ENCODE measurements around the gene CPEB2.
"Not testable (repeated sequence)": the region's sequence is repeated elsewhere in the genome, so short reads cannot be mapped to it uniquely, and the experiment has no call there.

CPEB2 gene

DNA sequence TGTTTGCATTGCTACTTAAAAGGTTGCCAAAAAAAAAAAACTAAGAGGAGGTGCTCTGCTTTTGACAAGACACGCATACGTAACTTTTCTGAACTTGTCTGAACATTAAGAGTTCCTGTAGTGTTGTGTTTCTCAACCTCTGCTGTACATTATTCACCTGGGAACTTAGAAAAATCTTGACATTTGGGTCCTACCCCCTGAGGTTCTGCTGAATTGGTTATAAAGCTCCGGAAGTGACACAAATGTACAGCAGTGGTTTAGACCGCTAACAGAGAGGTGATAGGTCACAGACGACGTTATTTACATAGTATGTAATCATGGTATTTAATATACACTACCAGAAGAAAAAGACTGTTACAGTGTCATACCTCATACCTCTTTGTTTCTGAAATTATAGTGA is 61.1 kb downstream of the CPEB2 start:
- no peak for FAIRE-seq

GRCh38 chr4:15065516-15065915 is 63.2 kb downstream of the CPEB2 start:
- FAIRE-seq: no peak

GRCh38 chr4:15066140-15066539 is 63.9 kb downstream of the CPEB2 start:
- FAIRE-seq: no peak

DNA sequence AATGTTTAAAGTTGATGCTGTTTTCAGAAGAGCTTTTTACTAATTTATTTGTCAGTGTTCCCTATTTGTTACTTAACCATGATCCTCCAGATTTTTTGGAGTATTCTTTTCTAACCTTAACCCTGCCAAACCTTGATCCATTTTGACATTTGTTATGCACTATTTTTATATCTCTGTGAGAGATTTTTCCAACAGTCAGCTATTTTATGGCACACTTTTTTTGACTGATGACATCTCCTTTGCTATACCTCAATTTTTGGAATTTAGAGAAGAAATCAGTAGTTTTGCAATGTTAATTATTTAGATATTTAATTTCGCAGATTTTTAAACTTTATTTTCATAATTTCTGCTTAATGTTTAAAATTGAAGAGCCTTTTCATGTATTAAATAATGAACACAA is 66.0 kb downstream of the CPEB2 start:
- FAIRE-seq: no peak

DNA sequence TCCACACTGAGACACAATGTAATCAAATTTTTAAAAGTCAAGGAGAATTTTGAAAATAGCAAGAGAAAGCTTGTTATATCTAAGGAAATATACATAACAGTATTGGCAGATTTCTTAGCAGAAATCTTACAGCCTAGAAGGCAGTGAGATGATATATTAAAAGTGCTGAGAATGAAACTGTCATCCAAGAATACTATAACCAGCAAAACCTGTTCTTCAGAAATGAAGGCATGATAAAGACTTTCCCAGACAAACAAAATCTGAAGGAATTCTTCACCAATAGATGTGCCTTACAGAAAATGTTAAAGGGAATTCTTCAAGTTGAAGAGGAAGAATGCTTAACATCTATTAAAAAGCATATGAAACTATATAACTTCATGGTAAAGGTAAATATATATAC is 73.6 kb downstream of the CPEB2 start:
- no peak for FAIRE-seq

GRCh38 chr4:15077969-15078368 is 75.7 kb downstream of the CPEB2 start:
- FAIRE-seq: no peak

DNA sequence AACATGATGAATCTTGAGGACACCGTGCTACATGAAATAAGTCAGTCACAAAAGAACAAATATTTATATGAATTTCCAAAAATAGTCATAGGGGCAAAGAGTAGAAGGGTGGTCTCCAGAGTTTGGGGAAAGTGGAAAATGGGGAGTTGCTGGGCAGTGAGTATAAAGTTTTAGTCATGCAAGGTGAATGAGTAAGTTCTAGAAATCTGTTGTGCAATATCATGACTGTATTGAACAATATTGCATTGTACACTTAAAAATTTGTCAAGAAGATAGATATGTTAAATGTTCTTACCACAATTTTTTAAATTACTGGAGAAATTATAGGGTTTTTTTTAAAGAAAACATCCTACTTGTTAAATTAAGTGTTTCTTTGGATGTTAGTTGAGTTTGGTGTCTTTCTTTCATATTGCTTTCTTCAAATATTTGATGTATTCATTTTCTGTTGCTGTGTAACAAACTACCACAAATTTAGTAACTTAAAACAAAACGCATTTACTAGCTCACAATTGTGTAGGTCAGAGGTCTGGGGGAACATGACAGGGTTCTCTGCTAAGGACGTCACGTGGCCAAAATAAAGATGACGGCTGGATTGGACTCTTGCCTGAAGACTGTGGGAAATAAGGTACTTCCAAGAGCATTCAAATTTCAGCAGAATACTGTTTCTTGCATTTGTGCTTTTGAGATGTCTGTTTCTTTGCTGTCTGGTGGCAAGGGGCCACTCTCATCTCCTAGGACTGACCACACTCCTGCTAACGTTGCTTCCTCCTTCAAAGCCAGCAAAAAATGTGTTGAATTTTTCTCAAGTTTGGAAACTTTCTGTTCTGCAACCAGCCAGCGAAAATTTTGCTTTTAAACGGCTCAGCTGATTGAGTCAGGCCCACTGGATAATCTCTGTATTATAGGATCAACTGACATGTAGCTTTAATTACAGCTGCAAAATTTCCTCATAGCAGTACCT is 76.7 kb downstream of the CPEB2 start:
- no peak for FAIRE-seq

- no peak for FAIRE-seq
These were observed 82.5 kb downstream of the CPEB2 start for GRCh38 chr4:15084780-15085179.

DNA sequence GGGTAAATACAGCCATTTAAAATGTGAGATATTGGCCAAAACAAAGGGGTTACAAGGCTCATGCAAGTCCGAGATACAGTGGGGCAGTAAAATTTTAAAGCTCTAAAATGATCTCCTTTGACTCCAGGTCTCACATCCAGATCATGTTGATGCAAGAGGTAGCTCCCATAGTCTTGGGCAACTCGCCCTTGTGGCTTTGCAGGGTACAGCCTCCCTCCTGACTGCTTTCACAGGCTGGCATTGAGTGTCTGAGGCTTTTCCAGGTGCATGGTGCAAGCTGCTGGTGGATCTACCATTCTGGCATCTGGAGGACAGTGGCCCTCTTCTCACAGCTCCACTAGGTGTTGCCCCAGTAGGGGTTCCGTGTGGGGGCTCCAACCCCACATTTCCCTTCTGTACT is 83.5 kb downstream of the CPEB2 start:
- FAIRE-seq: not testable (repeated sequence)

DNA sequence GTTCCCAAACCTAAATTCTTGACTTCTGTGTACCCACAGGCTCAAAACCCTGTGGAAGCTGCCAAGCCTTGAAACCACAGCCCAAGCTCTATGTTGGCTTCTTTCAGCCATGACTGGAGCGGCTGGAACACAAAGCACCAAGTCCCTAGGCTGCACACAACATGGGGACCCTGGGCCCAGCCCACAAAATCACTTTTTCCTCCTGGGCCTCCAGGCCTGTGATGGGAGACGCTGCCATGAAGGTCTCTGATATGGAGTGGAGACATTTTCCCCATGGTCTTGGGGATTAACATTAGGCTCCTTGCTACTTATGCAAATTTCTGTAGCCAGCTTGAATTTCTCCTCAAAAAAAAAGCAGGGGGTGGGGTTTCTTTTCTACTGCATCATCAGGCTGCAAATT is 84.0 kb downstream of the CPEB2 start:
- not testable (repeated sequence) for FAIRE-seq

DNA sequence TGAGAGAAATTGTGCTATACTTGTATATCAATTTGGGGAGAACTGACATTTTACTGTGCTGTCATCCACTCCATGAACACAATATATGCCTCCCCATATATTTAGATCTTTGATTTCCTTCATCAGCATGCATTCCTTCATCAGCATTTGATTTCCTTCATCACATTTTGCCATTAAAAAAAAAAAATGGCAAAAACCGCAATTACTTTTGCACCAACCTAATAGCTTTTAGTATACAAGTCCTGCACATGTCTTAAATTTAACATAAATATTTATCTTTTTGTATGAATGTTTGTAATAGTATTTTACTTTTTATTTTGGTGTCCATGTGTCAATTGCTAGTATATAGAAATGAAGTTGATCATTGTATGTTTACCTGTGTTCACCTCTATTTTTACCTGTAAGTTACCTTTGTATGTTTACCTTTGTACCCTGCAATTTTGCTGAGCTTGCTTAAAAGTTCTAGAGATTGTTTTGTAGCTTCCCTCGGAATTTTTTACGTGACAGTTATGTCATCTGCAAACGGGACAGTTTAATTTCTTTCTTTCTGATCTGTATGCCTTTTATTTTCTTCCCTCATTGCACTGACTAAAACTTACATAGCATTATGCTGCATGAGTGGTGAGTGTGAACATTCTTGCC is 86.2 kb downstream of the CPEB2 start:
- no peak for FAIRE-seq

- no peak for FAIRE-seq
These were observed 87.7 kb downstream of the CPEB2 start for GRCh38 chr4:15089979-15090378.

GRCh38 chr4:15100380-15100779 is 98.1 kb downstream of the CPEB2 start:
- no peak for FAIRE-seq

- FAIRE-seq: no peak
These were observed 98.9 kb downstream of the CPEB2 start for GRCh38 chr4:15100994-15101695.

GRCh38 chr4:15104825-15105224 is 102.5 kb downstream of the CPEB2 start:
- FAIRE-seq: no peak

- FAIRE-seq: no peak
These were observed 104.1 kb downstream of the CPEB2 start for GRCh38 chr4:15106399-15106798.

- no peak for FAIRE-seq
These were observed 107.3 kb downstream of the CPEB2 start for GRCh38 chr4:15109600-15109999.

DNA sequence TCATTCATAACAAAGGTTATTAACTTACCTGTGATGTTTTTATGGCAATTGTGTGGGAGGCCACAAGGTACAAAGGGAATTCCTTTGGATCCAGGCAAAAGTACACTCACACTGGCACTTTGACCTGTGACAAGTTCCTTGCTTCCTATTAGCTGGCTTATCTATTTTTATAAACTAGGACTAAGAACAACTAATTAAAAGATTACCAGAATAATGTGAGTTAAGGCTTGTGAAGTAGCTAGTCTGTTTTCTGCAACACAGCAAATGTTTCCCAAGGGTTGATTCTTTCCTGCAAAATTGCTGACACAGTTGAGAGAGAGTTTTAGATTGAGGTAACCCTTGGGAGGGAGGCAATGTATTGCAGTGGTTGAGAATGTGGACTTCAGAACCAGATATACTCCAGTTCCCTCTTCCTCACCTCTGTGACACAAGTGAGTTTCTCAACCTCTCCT is 107.9 kb downstream of the CPEB2 start:
- FAIRE-seq: no peak

GRCh38 chr4:15116509-15117079 is 114.3 kb downstream of the CPEB2 start:
- FAIRE-seq: no peak

- no peak for FAIRE-seq
These were observed 115.1 kb downstream of the CPEB2 start for GRCh38 chr4:15117270-15117946.

DNA sequence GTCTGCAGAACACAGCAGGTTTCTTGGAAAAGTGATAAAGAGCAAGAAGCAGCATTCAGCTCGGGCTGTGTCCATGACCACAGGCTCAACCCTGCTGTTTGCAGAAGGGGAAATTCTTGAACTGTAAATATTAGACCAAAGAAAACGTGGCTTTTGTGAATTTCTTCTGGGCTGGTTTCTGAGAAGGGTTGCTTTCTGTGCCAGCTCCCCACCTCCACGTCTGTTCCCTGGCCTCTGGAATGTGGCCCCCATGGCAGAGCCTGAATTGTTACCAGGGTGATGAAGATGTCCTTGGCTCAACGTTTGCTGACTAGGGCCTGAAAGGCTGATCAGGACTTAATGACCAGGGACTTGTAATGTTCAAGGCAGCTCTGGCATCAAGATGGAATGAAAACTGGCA is 116.0 kb downstream of the CPEB2 start:
- no peak for FAIRE-seq

All from TTC549 (cell line).